ENCODE measurements around the gene ZNF358.

Gene ZNF358

DNA sequence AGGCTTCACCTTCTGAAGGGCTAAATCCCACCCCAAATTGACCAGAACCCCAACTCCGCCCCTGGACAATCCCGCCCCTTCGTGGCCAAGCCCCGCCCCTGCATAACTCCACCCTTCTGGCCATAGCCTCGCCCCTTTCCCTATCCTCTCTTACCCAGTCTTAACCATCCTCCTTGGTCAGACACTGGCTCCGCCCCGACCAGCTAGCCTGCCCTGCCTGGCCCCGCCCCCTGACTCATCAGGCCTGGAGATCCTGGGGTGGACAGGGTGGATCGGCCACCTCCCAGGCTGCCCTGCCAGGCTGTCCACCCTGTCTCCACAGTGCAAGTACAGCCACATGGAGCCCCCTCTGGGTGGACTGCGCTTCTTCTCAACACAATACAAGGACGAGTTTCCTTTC lies 8.0 kb upstream of the ZNF358 start:
- no peak overlapping the region for H2AFZ ChIP-seq
- TF ChIP-seq, protein P1, sequence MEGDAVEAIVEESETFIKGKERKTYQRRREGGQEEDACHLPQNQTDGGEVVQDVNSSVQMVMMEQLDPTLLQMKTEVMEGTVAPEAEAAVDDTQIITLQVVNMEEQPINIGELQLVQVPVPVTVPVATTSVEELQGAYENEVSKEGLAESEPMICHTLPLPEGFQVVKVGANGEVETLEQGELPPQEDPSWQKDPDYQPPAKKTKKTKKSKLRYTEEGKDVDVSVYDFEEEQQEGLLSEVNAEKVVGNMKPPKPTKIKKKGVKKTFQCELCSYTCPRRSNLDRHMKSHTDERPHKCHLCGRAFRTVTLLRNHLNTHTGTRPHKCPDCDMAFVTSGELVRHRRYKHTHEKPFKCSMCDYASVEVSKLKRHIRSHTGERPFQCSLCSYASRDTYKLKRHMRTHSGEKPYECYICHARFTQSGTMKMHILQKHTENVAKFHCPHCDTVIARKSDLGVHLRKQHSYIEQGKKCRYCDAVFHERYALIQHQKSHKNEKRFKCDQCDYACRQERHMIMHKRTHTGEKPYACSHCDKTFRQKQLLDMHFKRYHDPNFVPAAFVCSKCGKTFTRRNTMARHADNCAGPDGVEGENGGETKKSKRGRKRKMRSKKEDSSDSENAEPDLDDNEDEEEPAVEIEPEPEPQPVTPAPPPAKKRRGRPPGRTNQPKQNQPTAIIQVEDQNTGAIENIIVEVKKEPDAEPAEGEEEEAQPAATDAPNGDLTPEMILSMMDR (IDR thresholded peaks at IDR 0.05) = no peak
- no peaks in the 10 kb centered on the region for H3K9me3 ChIP-seq (ENCODE audit: control insufficient read depth, low read length)
- no peak overlapping the region for H3K27ac ChIP-seq
- H3K79me2 ChIP-seq = no peaks in the 10 kb centered on the region
- H3K9ac ChIP-seq = no peak overlapping the region
- H3K4me3 ChIP-seq (ENCODE audit: low read depth, low read length) = no peak overlapping the region
- H3K4me1 ChIP-seq = peaks cover 9% of the 10 kb centered on the region
- no peak overlapping the region for H3K4me2 ChIP-seq (ENCODE audit: low read length)
- H3K27me3 ChIP-seq (ENCODE audit: control insufficient read depth, insufficient read depth, low read length) = no peaks in the 10 kb centered on the region
- no peaks in the 10 kb centered on the region for H3K36me3 ChIP-seq (ENCODE audit: control insufficient read depth, insufficient read depth, low read length)

DNA sequence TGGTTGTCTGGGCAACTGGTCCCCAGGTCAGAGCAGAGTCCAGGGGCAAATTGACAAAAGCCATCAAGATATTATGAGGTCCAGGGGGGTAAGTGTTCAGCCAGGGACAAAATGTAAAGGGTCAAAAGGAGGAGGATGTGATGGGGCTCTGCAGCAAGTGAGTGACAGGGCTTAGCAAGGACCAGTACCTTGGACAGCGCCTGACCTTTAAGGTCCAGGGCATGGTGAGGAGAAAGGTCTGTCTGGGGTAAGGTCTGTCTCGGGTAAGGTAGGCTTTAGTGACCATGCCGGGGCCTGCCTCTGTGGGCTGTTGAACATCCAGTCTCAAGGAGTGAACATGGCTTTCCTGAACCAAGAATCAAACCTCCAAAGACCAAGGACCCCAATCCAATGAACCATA lies 6.3 kb upstream of the ZNF358 start:
- Histone ChIP-seq H3K4me3 (ENCODE audit: low read depth, low read length) (no peak overlapping the region), H3K36me3 (ENCODE audit: control insufficient read depth, insufficient read depth, low read length) (no peaks in the 10 kb centered on the region), H3K9ac (no peak overlapping the region), H3K79me2 (no peaks in the 10 kb centered on the region), H3K4me2 (ENCODE audit: low read length) (no peak overlapping the region), H3K27ac (no peak overlapping the region), H3K27me3 (ENCODE audit: control insufficient read depth, insufficient read depth, low read length) (no peaks in the 10 kb centered on the region), H2AFZ (no peak overlapping the region), H3K9me3 (ENCODE audit: control insufficient read depth, low read length) (no peaks in the 10 kb centered on the region), H3K4me1 (peaks cover 10% of the 10 kb centered on the region)
- TF ChIP-seq, protein P1 (IDR thresholded peaks at IDR 0.05) = no peak

DNA sequence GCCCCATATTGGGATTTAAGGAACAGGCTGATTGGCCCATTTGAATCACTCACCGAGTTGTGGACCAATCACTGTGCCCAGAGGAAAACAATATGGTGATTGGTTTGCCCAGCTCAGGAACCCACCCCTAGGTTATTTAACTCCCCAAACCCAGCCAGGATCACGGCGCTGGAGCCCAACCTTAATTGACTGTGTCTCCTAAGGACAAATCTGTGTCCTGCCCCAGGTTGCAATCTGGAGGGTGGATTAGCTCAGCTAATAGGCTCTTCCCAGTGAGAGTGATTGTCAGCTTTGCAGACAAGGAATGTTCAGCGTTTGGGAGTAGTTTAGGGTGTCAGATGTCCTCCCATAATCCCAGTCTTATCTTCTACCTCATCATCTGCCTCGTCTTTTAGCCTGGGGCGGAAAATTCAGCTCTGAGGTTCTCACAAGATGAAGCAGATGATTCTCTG lies 3.5 kb upstream of the ZNF358 start:
- H3K36me3 ChIP-seq (ENCODE audit: control insufficient read depth, insufficient read depth, low read length) = no peaks in the 10 kb centered on the region
- no peak overlapping the region for H3K9ac ChIP-seq
- peaks cover 14% of the 10 kb centered on the region for H3K4me1 ChIP-seq
- peak overlapping the region; percentile 85 for H3K27ac ChIP-seq
- H3K27me3 ChIP-seq (ENCODE audit: control insufficient read depth, insufficient read depth, low read length) = no peaks in the 10 kb centered on the region
- H3K79me2 ChIP-seq = no peaks in the 10 kb centered on the region
- TF ChIP-seq, protein P1 (IDR thresholded peaks at IDR 0.05) = no peak
- H3K4me2 ChIP-seq (ENCODE audit: low read length) = peak overlapping the region; percentile 55
- peak overlapping the region; percentile 23 for H3K4me3 ChIP-seq (ENCODE audit: low read depth, low read length)
- H2AFZ ChIP-seq = peak overlapping the region; percentile 72
- no peaks in the 10 kb centered on the region for H3K9me3 ChIP-seq (ENCODE audit: control insufficient read depth, low read length)

DNA sequence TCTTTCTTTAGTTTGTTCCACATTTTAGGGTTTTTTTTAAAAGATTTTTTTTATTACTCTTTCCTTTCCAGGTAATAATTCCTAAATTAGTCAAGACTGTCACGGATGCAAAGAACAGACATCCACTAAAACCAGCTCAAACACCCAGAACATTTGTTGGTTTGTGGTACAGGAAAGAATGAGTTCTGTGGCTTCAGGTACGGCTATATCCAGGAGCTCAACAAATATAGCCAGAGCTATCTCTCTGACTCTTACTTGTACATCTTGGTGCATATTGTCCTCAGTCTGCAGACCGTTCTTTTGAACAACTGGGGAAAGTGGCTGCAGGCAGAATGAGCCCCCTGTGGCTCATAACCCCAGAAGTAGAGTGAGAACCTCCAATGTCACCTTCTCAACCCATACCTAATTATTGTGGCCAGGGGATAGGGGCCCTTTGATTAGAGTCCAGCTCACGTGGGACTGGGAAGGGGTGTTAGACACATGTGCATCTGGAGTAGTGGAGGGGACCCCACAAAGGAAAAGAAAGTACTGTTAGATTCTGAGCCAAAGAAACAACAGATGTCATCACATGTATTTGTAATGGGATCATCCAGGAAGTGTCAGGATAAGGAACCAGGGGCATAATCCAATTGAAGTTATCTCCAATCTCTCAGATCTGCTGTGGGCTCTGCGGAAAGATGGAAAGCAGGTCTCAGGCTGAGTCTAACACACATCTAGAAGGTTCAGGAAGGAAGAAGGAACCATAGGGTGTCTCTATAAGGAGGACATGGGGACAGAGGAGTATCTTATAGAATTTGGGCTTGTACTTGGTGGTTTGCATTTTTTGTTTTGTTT lies 1.9 kb upstream of the ZNF358 start:
- H3K36me3 ChIP-seq (ENCODE audit: control insufficient read depth, insufficient read depth, low read length) = no peaks in the 10 kb centered on the region
- H3K4me3 ChIP-seq (ENCODE audit: low read depth, low read length) = no peak overlapping the region
- H3K9ac ChIP-seq = no peak overlapping the region
- TF ChIP-seq, protein P1 (IDR thresholded peaks at IDR 0.05) = no peak
- no peaks in the 10 kb centered on the region for H3K79me2 ChIP-seq
- peaks cover 14% of the 10 kb centered on the region for H3K4me1 ChIP-seq
- H3K9me3 ChIP-seq (ENCODE audit: control insufficient read depth, low read length) = no peaks in the 10 kb centered on the region
- H3K27ac ChIP-seq = peak overlapping the region; percentile 95
- H3K4me2 ChIP-seq (ENCODE audit: low read length) = no peak overlapping the region
- peak overlapping the region; percentile 42 for H2AFZ ChIP-seq
- no peaks in the 10 kb centered on the region for H3K27me3 ChIP-seq (ENCODE audit: control insufficient read depth, insufficient read depth, low read length)

Data from parathyroid adenoma (tissue), 2 donors.